ENCODE results near the gene NAT16. TPM values are rescaled to one million over a fixed set of nuclear protein-coding genes. Genes with fewer than 3 reads are reported as not detected.

NAT16 gene
- total and polyA plus RNA-seq, 2 of the 8 experiments (the other 6 are each of a cell fraction or from before 2014, with no cell fraction given) = 0.26 to 0.84 TPM

- TF ChIP-seq PHF8 (conservative IDR thresholded peaks at IDR 0.05; ENCODE audit: low read depth, low read length) = no peak
- TF ChIP-seq CBX5 (IDR thresholded peaks at IDR 0.05; ENCODE audit: low read depth, low read length) = no peak
- no peak for TF ChIP-seq YY1 (IDR thresholded peaks at IDR 0.05; ENCODE audit: low read depth, low read length)
Measured at GRCh38 chr7:101177644-101178043, 2.4 kb downstream of the NAT16 start (continued).

Measured in H1 (cell line).